ENCODE data around the gene DNASE2B.
A peak's percentile ranks its signal among the peaks of the same experiment; 100 is the strongest.

Gene DNASE2B

GRCh38 chr1:84450910-84451309 is 52.6 kb downstream of the DNASE2B start:
- Histone ChIP-seq H4K12ac (ENCODE audit: low read depth, low read length) (no peak overlapping the region), H3K4ac (ENCODE audit: low read depth, low read length) (no peak overlapping the region), H3K18ac (ENCODE audit: low read length) (no peak overlapping the region), H4K91ac (ENCODE audit: low read depth, low read length) (no peak overlapping the region), H2BK12ac (ENCODE audit: low read length) (no peak overlapping the region), H3K23ac (ENCODE audit: low read length) (no peak overlapping the region), H3K4me1 (ENCODE audit: control insufficient read depth in 1 of 2, insufficient read depth in 2 of 2, low read length in 2 of 2) (no peaks in the 10 kb centered on the region), H2BK5ac (ENCODE audit: low read depth, low read length, poor library complexity) (no peak overlapping the region), H2AFZ (ENCODE audit: insufficient read depth, low read length, poor library complexity) (no peak overlapping the region), H4K8ac (ENCODE audit: low read depth, low read length) (no peak overlapping the region), H3K14ac (ENCODE audit: low read length) (no peak overlapping the region), H3K79me1 (ENCODE audit: low read length) (no peaks in the 10 kb centered on the region), H2AK5ac (ENCODE audit: low read length) (no peak overlapping the region), H3K79me2 (ENCODE audit: control insufficient read depth, insufficient read depth, low read length, poor library complexity) (no peaks in the 10 kb centered on the region), H3K27me3 (ENCODE audit: insufficient read depth, low read length) (no peaks in the 10 kb centered on the region), H3K9ac (ENCODE audit: low read length) (no peak overlapping the region), H3K27ac (ENCODE audit: low read depth, low read length) (no peak overlapping the region), H3K4me2 (ENCODE audit: low read length) (no peak overlapping the region), H3K9me3 (ENCODE audit: insufficient read depth, low read depth, low read length) (no peaks in the 10 kb centered on the region), H3K4me3 (ENCODE audit: low read depth, low read length) (no peak overlapping the region), H3K36me3 (ENCODE audit: control insufficient read depth in 1 of 2, insufficient read depth in 2 of 2, low read length in 2 of 2) (no peaks in the 10 kb centered on the region), H2BK120ac (ENCODE audit: insufficient read depth, low read length, poor library complexity) (no peak overlapping the region)
- no CpG with 5 or more reads among the region's 2 CpGs for WGBS (ENCODE audit: extremely low coverage, insufficient coverage, insufficient read length)
- peak; percentile 7 to 47 for DNase-seq

DNA sequence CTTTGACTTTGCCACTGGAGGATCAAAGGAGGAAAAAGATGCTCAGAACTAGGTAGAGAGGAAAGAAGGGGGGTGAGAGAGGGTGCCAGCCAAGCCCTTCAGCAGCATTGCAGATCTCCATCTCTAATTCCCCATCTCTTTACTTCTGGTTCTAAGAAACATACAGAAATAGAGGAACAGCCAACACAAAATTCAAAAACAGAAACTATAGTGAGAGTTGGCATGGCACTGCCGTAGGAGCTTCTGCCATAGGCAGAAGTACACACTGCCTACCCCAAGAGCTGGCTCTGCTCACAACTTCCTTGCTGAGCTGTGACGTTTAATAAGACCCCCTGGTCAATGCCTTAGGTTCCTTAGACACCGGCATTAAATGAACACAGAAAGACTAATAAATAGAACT is 54.2 kb downstream of the DNASE2B start:
- no peak overlapping the region for H2AFZ ChIP-seq (ENCODE audit: insufficient read depth, low read length, poor library complexity)
- no peak overlapping the region for H4K8ac ChIP-seq (ENCODE audit: low read depth, low read length)
- no peak overlapping the region for H3K9ac ChIP-seq (ENCODE audit: low read length)
- H4K91ac ChIP-seq (ENCODE audit: low read depth, low read length) = no peak overlapping the region
- H2AK5ac ChIP-seq (ENCODE audit: low read length) = no peak overlapping the region
- H3K4ac ChIP-seq (ENCODE audit: low read depth, low read length) = no peak overlapping the region
- no peak overlapping the region for H3K23ac ChIP-seq (ENCODE audit: low read length)
- no peak overlapping the region for H2BK120ac ChIP-seq (ENCODE audit: insufficient read depth, low read length, poor library complexity)
- no peak overlapping the region for H4K12ac ChIP-seq (ENCODE audit: low read depth, low read length)
- no peak for DNase-seq
- H3K18ac ChIP-seq (ENCODE audit: low read length) = no peak overlapping the region
- no peak overlapping the region for H2BK12ac ChIP-seq (ENCODE audit: low read length)
- H3K4me3 ChIP-seq (ENCODE audit: low read depth, low read length) = no peak overlapping the region
- no peaks in the 10 kb centered on the region for H3K79me1 ChIP-seq (ENCODE audit: low read length)
- H3K79me2 ChIP-seq (ENCODE audit: control insufficient read depth, insufficient read depth, low read length, poor library complexity) = no peaks in the 10 kb centered on the region
- no peaks in the 10 kb centered on the region for H3K36me3 ChIP-seq (ENCODE audit: control insufficient read depth in 1 of 2, insufficient read depth in 2 of 2, low read length in 2 of 2)
- no CpG with 5 or more reads among the region's 3 CpGs for WGBS (ENCODE audit: extremely low coverage, insufficient coverage, insufficient read length)
- no peaks in the 10 kb centered on the region for H3K4me1 ChIP-seq (ENCODE audit: control insufficient read depth in 1 of 2, insufficient read depth in 2 of 2, low read length in 2 of 2)
- H3K27ac ChIP-seq (ENCODE audit: low read depth, low read length) = no peak overlapping the region
- H3K27me3 ChIP-seq (ENCODE audit: insufficient read depth, low read length) = no peaks in the 10 kb centered on the region
- H3K14ac ChIP-seq (ENCODE audit: low read length) = no peak overlapping the region
- no peaks in the 10 kb centered on the region for H3K9me3 ChIP-seq (ENCODE audit: insufficient read depth, low read depth, low read length)
- no peak overlapping the region for H2BK5ac ChIP-seq (ENCODE audit: low read depth, low read length, poor library complexity)
- no peak overlapping the region for H3K4me2 ChIP-seq (ENCODE audit: low read length)

DNA sequence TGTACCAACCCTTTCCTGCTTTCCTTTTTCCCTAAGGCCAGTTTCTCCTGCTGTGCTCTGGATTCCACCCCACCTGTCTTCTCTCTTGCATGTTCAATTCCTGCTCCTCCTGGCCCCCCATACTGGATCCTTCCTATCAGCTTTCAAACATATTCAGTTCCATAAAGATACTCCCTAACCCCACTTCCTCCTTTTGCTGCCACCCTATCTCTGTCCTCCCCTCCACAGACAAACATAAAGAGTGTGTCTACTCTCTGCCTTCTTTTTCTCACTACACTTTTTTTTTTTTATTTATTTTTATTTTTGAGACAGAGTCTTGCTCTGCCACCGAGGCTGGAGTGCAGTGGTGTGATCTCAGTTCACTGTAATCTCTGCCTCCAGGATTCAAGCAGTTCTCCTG is 63.8 kb downstream of the DNASE2B start:
- Histone ChIP-seq H2AK5ac (ENCODE audit: low read length) (no peak overlapping the region), H3K79me2 (ENCODE audit: control insufficient read depth, insufficient read depth, low read length, poor library complexity) (no peaks in the 10 kb centered on the region), H3K9ac (ENCODE audit: low read length) (no peak overlapping the region), H3K4me2 (ENCODE audit: low read length) (no peak overlapping the region), H4K12ac (ENCODE audit: low read depth, low read length) (no peak overlapping the region), H2BK12ac (ENCODE audit: low read length) (no peak overlapping the region), H2BK5ac (ENCODE audit: low read depth, low read length, poor library complexity) (no peak overlapping the region), H2BK120ac (ENCODE audit: insufficient read depth, low read length, poor library complexity) (no peak overlapping the region), H3K4ac (ENCODE audit: low read depth, low read length) (no peak overlapping the region), H3K27ac (ENCODE audit: low read depth, low read length) (no peak overlapping the region), H3K4me3 (ENCODE audit: low read depth, low read length) (no peak overlapping the region), H4K91ac (ENCODE audit: low read depth, low read length) (no peak overlapping the region), H2AFZ (ENCODE audit: insufficient read depth, low read length, poor library complexity) (no peak overlapping the region), H4K8ac (ENCODE audit: low read depth, low read length) (no peak overlapping the region), H3K79me1 (ENCODE audit: low read length) (no peaks in the 10 kb centered on the region), H3K14ac (ENCODE audit: low read length) (no peak overlapping the region), H3K9me3 (ENCODE audit: insufficient read depth, low read depth, low read length) (peaks cover 1% of the 10 kb centered on the region), H3K18ac (ENCODE audit: low read length) (no peak overlapping the region), H3K27me3 (ENCODE audit: insufficient read depth, low read length) (no peaks in the 10 kb centered on the region), H3K4me1 (ENCODE audit: control insufficient read depth in 1 of 2, insufficient read depth in 2 of 2, low read length in 2 of 2) (no peaks in the 10 kb centered on the region), H3K23ac (ENCODE audit: low read length) (no peak overlapping the region), H3K36me3 (ENCODE audit: control insufficient read depth in 1 of 2, insufficient read depth in 2 of 2, low read length in 2 of 2) (no peaks in the 10 kb centered on the region)
- DNase-seq = no peak
- WGBS (ENCODE audit: extremely low coverage, insufficient coverage, insufficient read length) = no CpG with 5 or more reads among the region's 1 CpG
